Activated gamma-delta T cell treated with Interleukin-2 at 50 U/mL for 16 hours (primary cell): ENCODE data around the gene SPRR4.

Experiments
- DNase-seq: peaks from one replicate; pipeline ENCODE4 v3.0.0-alpha.2; 2020

SPRR4 gene, protein sequence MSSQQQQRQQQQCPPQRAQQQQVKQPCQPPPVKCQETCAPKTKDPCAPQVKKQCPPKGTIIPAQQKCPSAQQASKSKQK

DNA sequence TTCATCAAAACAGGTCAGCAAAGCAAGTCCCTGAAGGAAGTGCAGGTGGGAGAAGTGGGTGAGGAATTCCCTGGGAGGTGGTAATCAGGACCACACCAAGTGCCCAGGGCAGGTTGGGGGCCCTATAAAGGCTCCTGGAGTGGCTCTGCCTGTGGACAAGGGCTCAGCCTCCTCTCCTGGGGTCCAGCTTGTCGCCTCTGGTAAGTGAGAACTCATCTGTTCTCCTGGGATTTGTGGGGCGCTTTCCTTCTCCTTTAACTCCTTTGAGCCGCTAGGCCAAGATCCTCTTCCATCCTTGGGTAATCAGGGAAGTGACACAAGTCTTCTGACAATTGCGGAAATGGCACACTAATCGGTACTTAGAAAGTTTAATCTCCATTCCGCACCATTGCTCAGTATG is at the start of gene SPRR4:
Gene SPRR4 (plus strand): TSS at position 154 of the 400 bp plus-strand sequence. CDS start 1,243 bp downstream, outside the sequence.
- DNase-seq: no peak

DNA sequence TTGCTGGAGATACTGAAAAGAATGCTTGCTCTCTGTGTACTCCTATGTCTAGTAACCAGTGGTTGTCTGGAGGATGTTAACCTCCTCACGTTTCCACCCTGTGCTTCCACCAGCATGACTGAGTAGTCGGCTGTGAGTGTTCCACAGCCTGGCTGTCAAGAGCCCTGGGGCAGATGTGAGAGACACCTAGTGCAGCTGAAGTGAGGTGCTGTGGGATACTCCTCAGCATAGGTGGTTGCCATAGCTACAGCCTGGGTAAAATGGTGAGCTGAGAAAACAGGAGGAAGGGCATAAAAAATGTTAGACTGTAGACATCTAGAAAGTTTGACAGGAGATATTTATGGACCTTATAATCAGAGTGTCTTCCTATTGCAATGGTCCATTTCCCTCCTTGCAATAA is 46.3 kb upstream of the SPRR4 start:
- DNase-seq: no peak

DNA sequence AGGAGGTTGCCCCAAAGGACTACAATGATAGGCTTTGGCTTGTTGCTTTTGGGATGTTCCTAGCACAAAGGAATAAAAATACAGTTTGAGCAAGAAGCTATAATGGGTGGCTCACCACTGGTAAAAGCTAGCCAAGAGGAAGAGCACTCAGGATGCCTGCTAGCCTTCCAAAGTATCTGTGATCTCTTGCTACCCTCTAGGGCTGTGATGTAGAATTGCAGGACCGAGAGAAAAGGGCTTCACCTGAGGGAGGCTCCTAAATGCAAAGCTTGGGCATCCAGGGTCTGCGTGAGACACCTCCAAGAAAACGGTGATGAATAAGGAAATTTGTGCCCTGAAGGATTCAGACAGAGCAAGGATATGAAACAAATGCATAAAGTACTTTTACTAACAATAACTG is 44.4 kb upstream of the SPRR4 start:
- no peak for DNase-seq

DNA sequence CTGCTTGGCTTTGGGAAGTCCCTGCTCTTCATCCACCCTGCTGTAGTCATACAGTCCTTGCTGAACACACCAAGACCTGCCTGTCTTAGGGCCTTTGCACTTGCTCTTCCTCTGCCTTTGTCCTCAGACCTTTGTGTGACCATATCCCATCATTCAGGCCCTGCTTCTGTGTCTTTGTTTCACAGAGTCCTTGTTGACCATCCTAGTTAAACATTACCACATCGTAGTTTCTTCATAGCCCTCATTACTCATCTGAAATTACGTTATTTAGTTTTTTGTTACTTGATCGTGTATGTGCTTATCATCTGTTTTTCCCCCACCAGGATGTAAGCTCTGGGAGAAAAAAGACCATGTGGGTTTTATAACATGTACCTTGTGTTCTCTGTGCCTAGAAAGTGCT is 41.8 kb upstream of the SPRR4 start:
- DNase-seq: no peak

DNA sequence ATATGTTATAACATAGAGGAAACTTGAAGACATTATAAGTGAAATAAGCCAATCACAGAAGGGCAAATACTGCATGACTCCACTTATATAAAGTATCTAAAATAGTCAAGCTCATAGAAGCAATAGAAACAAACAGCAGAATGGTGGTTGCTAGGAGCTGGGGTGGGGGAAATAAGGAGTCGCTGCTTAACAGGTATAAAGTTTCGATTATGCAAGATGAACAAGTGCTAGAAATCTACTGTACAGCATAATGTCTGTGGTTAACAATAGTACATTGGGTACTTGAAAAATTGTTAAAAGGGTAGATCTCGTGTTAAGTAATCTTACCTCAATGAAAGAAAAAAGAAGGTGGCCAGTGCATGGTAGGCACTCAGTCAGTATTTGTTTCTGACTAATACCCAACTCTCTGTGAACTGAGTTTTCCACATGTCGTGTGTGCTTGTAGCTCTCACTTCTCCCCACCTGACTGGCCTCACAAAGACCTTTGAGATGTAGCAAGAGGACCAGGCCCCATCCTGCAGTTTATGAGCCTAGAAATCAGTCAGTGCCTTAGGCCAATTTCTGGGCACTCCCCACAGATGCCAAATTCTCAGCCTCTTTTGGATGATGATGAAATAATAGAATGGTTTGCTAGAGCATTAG is 38.2 kb upstream of the SPRR4 start:
- no peak for DNase-seq

DNA sequence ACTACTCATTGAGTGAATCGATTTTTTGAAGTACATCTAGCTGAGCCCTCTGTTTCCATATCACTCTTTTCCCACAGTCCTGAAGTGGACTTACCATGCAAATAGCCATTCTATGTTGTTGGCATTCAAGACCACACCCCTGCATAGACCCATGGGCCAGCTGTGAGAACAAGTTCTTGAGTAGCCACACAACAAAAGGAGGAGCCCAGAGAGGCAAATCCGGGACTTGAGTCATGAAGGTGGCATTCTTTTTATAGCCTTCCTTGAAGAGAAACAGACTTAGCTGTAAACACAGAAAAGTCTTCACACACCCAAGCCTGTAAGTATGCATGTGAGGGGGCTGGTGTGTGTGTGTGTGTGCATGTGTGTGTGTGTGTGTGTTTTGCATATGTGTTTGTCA is 37.3 kb upstream of the SPRR4 start:
- DNase-seq: no peak

DNA sequence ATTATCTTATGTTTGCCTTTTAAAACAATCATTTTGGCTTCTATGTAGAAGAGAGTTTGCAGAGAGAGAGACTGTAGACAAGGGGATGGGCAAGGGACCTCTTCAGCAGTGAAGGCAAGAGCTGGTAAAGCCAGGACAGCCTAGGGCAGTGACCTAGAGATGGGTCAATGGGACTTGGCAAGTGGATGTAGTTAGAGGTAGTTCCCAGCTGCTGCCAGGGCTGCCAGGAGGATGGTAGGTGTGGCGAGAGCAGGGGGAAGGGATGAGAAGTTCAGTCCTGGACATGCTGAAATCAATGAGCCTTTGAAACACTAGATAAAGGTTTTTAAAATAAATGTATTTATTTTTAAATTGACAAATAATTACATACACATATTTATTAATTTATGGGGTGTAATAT is 29.8 kb upstream of the SPRR4 start:
- DNase-seq: no peak

DNA sequence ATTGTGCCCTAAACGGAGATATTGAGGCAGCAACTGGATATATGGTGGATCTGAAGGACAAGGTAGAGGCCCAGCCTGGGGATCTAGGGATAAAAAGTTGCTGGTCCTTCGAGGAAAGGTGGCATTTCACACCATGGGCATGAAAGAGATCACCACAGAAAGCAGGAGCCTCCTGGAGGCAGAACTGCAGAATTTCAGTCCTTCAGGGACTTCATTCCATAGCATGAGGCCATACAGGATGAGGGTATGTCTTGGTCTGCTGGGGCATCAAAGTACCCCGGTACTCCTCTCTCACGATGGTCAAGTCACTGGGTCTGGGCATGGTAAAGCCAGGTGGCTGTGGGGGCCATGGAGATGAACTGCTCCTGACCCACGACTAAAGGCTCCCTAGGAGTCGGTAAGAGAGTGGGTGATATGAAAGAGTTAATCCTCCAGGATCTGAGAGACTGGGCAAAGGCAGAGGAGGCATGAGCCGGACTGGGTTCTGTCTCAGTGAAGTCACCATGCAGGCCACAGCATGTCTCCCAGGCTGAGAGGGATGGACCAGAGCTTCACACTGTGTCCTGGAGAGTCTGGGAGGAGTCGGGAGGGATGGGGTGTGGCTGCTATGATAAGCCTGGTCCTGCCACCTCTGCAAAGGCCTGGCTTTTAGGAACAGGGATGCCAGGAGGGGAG is 29.3 kb upstream of the SPRR4 start:
- DNase-seq: no peak

DNA sequence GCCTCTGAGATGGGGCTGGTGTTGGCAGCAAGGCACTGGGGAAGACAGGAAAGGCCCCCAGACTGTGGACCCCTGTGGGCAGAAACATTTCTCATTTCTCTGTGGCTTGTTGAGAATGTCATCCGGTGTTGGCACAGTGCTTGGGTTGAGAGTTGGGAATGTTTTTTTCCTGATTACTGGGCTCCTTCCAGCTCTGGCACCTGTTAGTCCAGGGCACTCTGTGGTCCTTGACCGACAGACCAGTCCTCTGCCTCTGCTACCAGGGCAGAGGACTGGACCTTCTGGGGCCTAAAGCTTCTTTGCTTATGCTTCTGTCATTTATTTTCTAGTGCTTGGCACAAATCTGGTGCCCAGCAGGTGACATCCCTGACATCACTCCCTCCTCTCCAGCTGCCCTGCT is 28.3 kb upstream of the SPRR4 start:
- no peak for DNase-seq

DNA sequence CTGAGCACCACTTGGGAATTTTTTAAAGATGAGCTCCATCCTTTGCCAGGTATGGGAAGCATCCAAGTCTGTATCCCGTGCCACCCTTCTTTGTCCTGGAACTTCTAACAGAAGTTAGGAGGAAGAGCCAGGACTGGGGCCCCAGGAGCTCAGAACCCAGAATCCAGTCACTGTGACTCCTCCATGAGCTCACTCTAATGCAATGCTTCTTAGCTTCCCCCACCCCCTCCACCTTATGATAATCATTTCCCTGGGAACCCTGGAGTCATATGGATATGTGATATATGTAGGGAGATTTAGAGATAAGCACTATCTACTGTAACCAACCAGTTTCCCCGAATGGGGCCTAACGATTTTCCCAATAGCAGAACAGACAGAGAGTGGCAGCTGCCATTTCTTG is 24.2 kb upstream of the SPRR4 start:
- DNase-seq: no peak

DNA sequence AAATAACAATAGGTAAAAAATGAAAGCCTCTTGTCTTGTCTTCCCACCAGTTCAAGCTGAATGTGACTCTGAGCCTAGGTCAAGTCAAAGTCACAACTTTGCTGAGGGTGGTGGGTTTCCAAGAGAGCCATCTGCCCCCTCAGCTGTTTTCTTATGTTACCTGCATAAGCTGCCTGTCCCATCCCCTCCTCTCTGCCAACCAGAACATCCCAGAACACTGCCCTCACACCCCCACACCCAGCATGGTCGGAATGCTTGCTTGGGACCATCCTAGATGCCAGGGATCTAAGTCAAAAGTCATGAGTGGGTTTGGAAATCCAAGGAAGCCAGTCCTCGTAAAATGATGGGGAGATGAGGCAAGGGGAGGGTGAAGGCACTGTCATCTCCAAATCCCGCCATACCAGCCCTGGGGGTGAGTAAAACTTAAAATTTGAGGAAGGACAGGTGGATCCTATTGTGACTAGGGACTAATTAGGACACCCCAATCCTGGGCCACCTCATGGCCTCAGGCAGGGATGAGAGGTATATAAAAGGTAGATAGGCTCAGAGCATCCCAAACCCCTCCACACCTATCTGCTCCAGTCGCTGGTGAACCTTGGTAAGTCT is 23.7 kb upstream of the SPRR4 start, which contains the start of gene SPRR5:
Gene SPRR5 (plus strand): TSS at position 556 of the 606 bp plus-strand sequence. CDS start 1,349 bp downstream, outside the sequence.
- DNase-seq: no peak

DNA sequence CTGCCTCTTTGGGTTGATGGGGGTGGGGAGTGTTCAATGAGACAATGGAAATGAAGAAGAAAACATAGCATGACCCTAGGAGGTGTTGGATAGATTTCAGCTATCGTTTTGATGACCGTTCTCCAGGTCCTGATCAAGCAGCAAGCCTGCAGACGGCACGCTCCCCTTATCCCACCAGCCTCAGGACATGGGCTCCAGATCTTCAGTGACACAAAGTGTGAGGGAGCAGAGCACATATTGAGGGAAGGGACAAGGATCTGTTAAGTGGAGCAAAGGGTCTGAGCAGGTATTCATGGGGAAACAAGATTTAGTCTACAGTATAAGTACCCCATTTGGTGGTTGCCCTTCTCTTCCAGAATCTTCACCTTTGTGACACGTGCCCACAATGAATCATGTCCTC is 18.7 kb upstream of the SPRR4 start:
- no peak for DNase-seq

DNA sequence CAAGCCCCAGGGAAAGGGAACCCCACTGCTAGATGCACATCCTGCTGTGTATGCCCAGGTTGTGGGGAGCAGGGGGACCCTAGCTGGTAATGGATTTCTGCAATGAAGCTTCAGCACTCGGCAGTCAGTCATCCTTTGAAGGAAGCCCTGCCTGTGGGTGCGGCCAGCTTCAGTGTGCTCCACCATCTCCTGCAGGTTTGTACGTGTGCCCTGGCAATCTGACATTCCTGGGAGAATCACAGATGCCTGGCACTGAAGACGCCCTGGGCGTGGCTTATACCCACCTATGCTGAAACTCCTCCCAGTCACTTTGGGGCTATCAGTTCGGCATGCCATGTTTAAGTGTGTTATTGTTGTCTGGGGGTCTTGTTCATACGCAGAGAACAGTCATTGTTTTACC is 16.7 kb upstream of the SPRR4 start:
- no peak for DNase-seq

DNA sequence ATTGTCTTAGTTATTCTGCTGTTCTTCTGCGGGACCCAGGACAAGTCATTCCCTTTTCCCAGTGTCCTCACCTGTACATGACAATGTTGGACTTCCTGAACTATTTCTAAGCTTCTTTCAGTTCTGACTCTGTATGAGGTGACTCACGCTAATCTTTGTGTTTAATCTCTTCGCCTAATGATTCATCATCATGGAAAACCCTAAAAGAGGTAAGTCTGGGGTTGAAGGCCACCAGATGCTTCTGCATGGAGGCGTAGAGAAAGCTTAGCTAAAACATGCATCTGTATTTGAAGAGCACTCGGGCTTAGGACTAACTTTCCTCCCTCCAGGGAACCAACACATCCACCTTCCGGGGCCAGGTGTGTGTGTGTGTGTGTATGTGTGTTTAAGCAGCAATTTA is 16.0 kb upstream of the SPRR4 start:
- DNase-seq: no peak

DNA sequence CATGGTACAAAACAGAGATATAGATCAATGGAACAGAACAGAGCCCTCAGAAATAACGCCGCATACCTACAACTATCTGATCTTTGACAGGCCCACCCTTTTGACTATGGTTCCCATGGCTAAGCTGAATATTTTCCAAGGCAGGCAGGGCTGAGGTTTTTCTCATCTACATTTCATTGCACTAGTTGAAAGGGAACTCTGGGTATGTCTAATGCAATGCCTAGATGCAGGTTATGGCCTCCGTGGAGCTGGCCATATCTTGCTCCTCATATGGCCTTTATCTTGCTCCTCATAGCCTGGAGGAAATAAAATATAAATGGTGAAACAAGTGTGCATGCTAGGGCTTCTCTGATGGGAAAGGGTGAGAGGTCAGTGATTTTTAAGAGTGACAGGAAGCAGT is 12.9 kb upstream of the SPRR4 start:
- no peak for DNase-seq

DNA sequence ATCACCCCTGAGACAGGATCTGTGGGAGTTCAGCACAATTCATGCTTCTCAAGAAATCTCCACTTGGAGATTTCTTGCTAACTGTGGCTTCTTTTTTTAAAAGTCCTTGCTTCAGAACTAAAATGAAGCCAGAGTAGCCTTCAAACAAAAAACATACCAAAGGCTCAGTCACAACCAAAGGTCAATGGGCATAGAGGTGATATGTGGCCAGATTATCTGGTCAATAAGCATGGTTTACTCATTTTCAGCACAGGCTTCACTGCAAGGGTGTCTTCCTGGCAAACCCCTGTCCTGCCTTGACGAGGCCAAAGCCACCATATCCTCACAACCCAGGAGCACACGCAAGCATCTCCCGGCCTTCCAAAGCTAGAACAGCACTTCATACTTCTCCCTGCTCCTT is 11.2 kb upstream of the SPRR4 start:
- no peak for DNase-seq

DNA sequence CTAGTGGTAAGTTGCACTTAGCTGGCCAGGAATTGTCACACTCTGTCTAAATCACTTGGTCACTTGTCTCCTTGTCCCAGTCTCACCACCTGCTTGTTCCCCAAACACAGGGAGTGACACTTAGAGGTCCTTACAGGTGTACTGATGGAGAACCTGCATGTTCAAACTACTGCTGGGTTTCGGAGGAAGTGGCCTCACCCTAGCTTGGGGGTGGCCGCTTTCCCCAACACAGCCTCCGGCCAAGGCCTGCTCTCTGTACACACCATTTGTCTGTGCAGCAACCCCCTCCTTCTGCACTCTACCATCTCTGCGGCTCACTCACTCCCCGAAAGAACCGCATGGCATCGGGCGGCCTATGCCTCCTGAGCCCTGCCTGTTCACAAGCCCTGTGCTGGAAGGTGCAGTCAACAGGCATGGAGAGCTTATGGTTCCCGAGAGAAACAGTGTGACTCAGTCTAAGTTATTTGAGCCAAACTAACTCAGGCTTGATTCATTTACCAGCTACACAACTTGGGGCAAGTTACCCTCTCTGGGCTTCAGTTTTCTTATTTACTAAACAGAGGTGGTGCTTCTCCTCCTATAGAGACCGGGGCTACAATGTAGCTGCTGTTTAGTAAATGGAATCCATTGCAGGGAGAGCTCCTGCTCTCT is 10.5 kb upstream of the SPRR4 start:
- DNase-seq: no peak

DNA sequence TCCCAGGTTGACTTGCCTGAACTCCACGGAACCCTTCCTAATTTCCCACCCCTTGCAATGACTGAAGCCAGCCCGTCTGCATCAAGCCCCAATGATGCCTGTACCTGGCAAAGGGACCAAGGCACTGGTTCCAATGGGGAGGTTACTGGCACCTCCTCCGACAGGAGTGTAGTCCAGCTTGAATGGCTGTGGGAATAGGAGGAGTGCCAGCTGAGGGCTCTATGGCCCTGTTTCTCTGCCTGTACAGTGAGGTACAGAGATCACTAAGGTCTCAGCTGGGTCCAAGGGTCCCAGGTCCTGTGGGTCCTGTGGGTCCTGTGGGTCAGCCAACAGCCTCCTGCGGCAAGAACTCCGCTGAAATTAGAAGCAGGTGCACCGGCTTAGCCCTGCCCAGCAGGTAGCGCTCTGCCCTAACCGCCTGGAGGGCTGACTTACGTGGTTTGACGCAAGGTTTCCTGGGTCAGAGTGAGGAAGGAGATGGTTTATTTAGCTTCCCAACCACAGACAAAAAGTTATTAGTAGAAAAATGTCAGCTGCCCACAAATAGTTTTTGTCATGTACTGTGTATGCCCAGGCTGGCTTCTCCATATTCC is 9.9 kb upstream of the SPRR4 start:
- no peak for DNase-seq

DNA sequence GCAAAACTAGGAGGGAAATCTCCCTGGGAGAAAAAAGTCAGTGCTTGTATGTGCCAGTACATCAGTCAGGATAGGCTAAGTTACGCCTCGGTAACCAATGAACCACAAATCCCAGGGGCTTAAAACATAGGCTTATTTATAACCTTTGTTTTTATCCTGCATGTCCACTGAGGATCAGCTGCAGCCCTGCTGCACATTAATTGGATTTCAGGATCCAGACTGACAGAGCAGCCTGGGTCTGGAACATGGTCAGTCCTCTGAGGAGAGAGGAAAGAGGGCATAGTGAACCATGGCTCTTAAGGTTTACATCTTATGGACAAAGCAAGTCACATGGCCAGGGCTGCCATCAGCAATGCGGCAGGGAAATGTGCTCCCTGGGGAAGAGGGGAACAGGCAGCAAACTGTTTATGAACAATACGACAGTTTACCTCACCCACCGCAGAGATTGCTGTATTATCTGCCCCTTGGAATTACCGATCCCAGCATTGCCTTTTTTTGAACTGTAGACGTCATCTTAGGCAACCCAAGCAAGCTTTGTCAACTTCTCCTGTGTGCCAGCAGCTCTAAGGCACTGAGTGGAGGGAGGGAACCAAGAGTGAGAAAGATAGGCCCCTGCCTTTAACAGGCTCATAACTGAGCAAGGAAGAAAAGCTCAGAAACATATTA is 9.1 kb upstream of the SPRR4 start:
- DNase-seq: no peak

DNA sequence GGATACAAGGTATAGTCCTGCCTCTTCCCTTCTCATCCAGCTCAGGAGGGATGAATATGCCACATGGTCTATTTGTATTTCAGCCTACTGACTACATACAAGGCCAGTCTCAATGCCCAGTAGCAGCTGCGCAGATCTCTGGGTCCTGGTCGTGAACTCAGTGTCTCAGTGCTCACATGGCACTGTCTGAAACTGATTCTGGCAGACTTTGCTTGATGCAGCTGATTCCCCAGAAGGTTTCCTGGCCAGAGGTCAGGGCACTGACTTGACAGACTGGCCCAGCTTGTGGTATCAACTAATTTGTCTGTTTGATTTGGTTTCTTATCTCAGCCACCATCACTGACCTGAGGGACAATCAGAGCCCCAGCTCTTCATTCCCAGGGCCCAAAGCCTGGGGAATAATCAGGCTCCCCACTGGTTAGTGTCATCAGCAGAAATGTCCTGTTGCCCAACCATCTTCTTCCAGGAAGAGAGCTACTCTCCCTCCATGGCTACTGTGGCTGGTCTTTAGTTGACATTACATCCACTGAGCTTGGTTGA is 7.5 kb upstream of the SPRR4 start:
- DNase-seq: no peak

DNA sequence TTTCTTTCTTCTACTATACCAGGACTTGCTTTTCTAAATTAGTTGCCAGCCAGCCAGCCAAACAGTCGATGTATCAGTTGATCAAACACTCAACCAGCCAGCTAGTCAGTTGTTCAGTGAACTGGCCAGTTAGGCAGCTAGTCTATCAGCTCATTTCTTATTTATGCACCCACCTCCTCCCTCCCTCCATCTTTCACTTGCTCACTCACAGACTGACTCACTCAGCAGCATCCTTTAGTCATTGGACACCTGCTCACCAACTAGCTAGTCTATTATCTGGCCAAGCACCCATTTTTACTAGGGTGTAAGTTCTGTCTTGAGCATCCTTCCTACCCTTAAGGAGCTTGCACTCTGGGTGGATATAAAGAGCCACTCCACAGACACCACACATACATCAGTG is 5.9 kb upstream of the SPRR4 start:
- no peak for DNase-seq

DNA sequence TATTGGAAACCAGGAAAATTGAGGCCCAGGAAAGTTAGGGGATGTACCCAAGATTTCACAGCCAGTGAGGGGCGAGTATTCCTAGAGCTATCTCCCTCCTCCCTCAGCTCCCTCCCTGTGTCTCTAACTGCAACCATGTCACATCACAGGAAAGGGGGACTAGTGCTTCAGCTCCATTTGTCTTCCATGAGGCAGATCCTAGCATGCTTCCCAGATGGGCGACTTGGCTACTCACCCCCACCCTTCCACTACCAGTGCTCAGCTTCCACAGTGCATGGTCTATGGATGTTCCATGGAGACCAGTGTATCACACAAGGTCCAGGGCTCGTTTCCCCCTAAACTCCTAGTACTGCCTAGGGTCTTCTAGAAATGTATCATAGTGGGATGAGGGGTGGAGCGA is 4.6 kb upstream of the SPRR4 start:
- DNase-seq: no peak

DNA sequence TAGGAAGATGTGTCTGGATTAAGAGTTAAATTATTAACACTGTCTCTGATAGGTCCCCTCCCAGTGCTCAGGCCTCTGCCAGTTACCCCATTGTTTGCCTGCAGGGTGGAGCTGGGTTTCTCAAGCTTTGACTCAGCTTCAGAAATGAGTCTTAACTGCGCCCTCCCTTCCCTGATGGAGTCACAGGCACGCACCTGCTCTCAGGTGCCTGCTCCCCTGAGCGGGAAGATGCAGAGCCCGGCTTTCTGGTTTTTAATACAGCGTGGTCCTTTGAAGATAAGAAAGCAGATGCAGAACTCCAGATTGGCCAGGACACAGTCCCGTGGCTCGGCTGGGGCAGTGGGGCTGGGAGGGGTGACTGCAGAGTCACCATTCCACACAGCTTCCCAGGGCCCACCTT is 3.2 kb upstream of the SPRR4 start:
- DNase-seq: no peak
